NOMO-1 treated with dmso at 0.1 percent for 144 hours (cell line): Measurements from ENCODE around the gene COL23A1.

Experiments
- DNase-seq: peaks from one replicate; lab custom pipeline; 2025; ENCODE audit not compliant: unreplicated experiment; lab: John Stamatoyannopoulos, UW

Gene COL23A1

GRCh38 chr5:178535299-178536175 is 54.7 kb downstream of the COL23A1 start:
- DNase-seq, result no peak

GRCh38 chr5:178533136-178533535 is 57.1 kb downstream of the COL23A1 start:
- peak; percentile 53 for DNase-seq

- DNase-seq, result peak; percentile 69
These were observed 57.5 kb downstream of the COL23A1 start for GRCh38 chr5:178532666-178533065.

GRCh38 chr5:178532236-178532635 is 58.0 kb downstream of the COL23A1 start:
- no peak for DNase-seq

GRCh38 chr5:178531786-178532185 is 58.4 kb downstream of the COL23A1 start:
- DNase-seq, result no peak

GRCh38 chr5:178530526-178530925 is 59.7 kb downstream of the COL23A1 start:
- DNase-seq, result no peak

- DNase-seq, result no peak
These were observed 61.1 kb downstream of the COL23A1 start for GRCh38 chr5:178529080-178529479.

- no peak for DNase-seq
These were observed 62.5 kb downstream of the COL23A1 start for GRCh38 chr5:178527458-178528307.

- no peak for DNase-seq
These were observed 63.3 kb downstream of the COL23A1 start for GRCh38 chr5:178526773-178527457.

- DNase-seq, result no peak
These were observed 64.1 kb downstream of the COL23A1 start for GRCh38 chr5:178525906-178526732.

- no peak for DNase-seq
These were observed 65.9 kb downstream of the COL23A1 start for GRCh38 chr5:178524093-178524882.

- no peak for DNase-seq
These were observed 67.8 kb downstream of the COL23A1 start for GRCh38 chr5:178522361-178522760.

GRCh38 chr5:178520851-178521250 is 69.3 kb downstream of the COL23A1 start:
- no peak for DNase-seq

GRCh38 chr5:178519804-178520203 is 70.4 kb downstream of the COL23A1 start:
- no peak for DNase-seq

- no peak for DNase-seq
These were observed 71.0 kb downstream of the COL23A1 start for GRCh38 chr5:178519155-178519554.

- no peak for DNase-seq
These were observed 73.5 kb downstream of the COL23A1 start for GRCh38 chr5:178516504-178517235.

- no peak for DNase-seq
These were observed 74.3 kb downstream of the COL23A1 start for GRCh38 chr5:178515776-178516503.

GRCh38 chr5:178514851-178515418 is 75.3 kb downstream of the COL23A1 start:
- DNase-seq, result no peak
